ENCODE measurements around the gene SATB1. TPM values are rescaled to one million over a fixed set of nuclear protein-coding genes. Genes with fewer than 3 reads are reported as not detected.

SATB1 gene
- total RNA-seq, 1 donor from 2014 or later, result 56.9 TPM

GRCh38 chr3:18308096-18308650, 117.0 kb downstream of the SATB1 start:
- no peak for DNase-seq (ENCODE audit: low spot score)
- intact Hi-C loops (cut with DNase I), result no loop called here

- no peak for DNase-seq (ENCODE audit: low spot score)
- intact Hi-C loops (cut with DNase I), result no loop called here
These were observed 117.6 kb downstream of the SATB1 start for GRCh38 chr3:18307529-18307928.

- DNase-seq (ENCODE audit: low spot score), result no peak
- intact Hi-C loops (cut with DNase I), result no loop called here
These were observed 122.6 kb downstream of the SATB1 start for GRCh38 chr3:18302517-18302916.

GRCh38 chr3:18301781-18302180, 123.4 kb downstream of the SATB1 start:
- DNase-seq (ENCODE audit: low spot score), result no peak
- intact Hi-C loops (cut with DNase I), result no loop called here

GRCh38 chr3:18300916-18301315, 124.2 kb downstream of the SATB1 start:
- intact Hi-C loops (cut with DNase I), result no loop called here
- no peak for DNase-seq (ENCODE audit: low spot score)

GRCh38 chr3:18297126-18297525, 128.0 kb downstream of the SATB1 start:
- intact Hi-C loops (cut with DNase I), result loop anchor here (10.0 kb wide), 1 partner anchor 322 kb away; no protein-coding TSS in a partner anchor
- DNase-seq (ENCODE audit: low spot score), result no peak
